HG02588 (cell line): ENCODE results near the gene CCSER1.

Source experiments
- ATAC-seq: cut with Tn5 transposase; IDR thresholded peaks from one replicate; pipeline ENCODE4 v1.9.1; 2021; ENCODE audit warnings: mild to moderate bottlenecking, moderate library complexity; ENCODE audit not compliant: unreplicated experiment

The CCSER1 gene

DNA sequence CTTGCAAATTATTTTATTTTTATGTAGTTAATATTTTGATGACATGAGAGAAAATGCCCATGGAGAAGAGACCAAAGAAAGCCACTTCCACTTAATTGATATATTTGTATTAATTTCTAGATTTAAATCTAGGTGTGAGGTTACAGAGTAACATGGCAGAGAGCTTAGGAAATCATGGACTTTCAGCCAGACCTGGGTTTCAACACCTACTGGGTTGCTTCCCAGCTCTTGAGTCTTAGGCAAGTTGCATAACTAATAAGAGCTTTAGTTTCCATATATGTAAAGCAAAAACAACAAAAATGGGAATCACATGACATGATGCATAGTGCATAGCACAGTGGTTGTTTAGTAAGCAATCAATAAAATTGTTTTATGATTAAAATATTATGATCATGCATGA, 413.3 kb downstream of the CCSER1 start:
- ATAC-seq = no peak

DNA sequence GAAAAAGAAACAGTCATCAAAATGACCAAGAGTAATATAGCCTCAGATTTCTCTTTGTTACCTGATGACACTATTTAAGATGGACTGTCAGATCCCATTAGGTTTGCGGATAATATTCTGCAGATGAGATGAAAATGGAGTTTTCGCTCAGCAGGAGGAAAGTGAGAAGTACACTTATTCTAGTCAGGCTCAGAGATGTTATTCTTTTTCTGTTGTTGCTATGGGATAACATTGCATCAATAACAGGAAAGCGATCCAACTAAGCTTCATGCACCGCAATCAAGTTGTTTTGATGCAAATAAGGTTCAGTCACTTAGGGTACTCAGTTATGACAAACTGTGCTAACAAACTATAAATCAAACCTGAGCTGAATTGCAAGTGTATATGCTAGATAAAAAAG, 415.0 kb downstream of the CCSER1 start:
- no peak for ATAC-seq

DNA sequence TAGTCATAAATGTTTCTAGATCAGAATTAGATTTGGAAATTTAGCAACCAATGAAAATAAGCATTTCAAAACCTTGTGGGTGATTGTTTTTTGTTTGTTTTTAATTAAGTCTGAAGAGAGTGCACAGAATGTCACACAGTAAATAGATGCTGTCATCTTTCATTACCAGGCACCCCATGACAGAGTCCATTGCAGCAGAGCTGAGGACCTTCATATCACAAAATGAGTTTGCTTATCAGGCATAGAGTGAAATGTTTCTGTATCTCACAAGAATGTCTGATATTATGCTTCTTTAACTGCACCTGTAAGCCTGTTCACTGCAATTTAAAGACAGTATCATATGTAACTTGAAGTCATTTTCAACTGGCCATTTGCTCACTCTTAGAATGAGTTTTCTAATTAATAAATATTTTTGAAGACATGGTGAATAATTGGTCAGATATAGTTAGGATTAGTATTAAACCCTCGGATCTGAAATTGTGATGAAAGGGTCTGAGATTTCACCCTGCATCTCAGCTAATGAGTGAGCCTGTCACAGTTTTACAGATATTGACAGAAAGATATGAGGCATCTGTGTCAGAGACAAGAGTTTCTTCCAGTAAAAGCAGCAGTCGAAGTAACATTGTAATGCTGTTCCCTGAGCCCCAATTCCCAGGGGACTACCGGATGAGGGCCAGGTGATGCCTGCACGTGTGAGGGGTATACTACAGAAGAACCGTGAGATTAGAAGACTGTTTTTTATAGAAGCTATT, 416.4 kb downstream of the CCSER1 start:
- ATAC-seq = no peak

DNA sequence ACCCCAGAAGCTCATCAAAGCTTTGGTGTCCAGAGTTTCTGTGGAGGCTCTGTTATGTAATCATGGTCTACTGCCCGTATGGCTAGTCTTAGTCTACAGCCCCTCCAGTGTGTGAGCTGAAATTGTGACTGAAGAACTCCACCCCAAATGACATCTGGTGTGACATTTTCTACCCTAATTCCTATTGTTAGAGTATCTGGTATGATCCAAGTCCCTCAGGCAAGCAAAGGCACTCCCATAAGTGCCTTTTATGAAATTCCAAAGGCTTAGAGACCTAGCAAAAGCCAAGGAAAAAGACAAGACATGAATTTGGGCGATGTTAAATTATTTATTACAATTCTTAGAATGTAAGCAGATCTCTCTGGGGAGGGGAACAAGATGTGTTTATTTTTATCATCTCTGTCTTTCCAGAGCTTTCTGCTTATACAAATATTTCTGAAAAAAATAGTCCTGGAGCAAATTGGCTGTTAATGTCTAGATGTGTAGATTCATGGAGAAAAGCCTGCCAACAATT, 417.4 kb downstream of the CCSER1 start:
- no peak for ATAC-seq

DNA sequence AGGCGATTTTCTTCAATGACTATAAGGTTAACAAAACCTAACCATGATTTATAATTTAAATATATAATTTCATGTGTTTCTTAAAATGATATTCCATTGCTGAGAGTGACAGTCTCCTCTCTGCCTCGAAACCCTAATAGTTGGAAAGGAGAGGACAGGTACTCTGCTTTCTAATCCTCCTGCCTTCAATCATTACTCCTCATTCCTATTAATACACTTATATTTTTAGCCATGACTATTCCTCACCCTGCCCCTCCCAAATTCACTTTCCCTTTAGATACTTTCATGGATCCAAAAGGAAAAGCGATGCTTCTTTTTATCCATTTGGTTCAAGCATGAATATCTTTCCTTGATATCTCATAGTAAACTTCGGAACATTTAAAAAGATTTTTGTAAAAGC, 418.2 kb downstream of the CCSER1 start:
- ATAC-seq = no peak

DNA sequence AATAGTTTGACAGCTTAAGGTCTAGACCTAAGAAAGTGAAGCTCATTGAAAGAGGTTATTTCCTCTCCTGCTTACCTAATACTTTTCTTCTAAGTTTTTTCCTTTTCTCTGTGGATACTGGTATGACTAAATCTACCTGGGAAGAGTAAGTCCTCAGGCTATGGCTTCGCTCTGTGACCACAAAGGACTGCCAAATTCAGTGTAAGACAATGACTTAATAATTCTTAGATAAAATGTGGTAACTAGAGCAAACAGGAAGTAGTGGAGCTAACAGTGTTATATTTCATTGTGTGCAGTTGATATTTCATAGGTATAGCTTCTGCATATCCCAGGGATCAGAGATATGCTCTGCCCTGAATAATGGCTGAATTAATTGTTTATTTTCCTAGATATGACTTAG, 418.9 kb downstream of the CCSER1 start:
- ATAC-seq = no peak

DNA sequence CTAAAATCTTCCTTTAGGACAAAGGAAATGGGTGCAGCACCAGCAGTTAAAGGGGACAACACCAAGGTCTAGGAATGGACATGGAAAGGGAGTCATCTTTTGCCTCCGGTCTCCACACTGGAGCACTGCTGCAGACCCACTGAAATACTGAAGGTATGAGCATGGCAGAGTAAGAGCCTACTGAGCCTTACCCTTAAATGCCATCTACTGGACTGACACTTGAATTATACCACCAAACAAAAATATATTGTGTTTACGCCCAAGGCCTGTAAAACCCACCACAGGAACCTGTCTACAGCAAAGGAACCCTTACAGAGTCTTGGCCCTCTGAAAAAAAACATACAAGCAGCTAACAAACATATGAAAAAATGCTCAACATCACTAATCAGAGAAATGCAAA, 443.4 kb downstream of the CCSER1 start:
- ATAC-seq = no peak

DNA sequence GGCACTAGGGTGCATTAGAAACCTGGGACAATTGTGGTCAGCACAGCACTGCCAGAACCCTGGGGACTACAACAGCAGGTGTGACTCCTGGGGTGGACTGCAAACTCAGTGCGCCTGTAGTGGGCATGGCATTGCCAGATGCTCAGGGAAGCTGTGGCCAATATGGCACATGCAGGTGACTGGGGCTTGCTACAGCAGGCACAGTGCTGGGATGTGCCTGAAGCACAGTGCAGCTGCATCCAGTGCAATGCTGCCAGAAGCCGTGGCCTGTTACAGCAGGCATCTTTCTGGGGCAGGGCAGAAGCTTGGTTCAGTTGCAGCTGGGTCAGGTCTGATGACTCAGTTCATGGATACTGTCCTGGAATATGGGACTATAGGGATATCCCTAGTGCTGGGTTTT, 445.8 kb downstream of the CCSER1 start:
- ATAC-seq = no peak

DNA sequence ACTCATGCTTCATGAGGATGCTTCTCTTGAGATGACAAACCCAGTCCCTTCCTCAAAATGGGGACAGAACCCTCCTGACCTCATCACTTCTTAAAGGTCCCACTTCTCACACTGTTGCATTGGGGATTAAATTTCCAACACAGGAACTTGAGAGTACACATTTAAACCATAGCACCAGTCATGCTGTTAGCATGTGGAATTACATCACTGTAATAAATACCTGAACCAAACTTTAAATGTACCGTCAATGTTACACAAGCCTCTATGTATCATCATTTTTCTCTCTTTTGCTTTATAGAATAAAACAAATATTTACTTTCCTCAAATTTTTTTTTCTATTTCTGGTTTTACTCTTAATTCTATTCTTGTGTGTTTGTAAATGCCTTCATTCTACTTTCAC, 448.2 kb downstream of the CCSER1 start:
- ATAC-seq = no peak

DNA sequence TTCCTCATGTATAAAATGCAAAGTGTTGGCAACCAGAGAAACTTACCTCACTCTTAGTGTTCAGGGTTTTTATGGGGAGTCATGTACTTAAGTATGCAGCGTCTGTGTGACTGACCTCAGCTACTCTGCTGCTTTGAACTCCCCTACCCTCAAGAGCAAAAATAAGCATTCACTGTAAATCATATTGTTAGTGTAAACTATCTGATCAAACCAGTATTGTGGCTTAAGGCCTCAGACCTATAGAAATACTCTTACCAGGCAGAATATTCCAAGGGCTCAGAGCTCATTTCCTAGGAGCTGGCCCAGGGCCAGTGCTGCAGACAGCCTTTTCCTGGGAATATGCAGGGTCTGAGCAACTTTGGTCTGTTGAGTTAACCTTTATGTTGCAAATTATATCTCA, 453.1 kb downstream of the CCSER1 start:
- no peak for ATAC-seq

DNA sequence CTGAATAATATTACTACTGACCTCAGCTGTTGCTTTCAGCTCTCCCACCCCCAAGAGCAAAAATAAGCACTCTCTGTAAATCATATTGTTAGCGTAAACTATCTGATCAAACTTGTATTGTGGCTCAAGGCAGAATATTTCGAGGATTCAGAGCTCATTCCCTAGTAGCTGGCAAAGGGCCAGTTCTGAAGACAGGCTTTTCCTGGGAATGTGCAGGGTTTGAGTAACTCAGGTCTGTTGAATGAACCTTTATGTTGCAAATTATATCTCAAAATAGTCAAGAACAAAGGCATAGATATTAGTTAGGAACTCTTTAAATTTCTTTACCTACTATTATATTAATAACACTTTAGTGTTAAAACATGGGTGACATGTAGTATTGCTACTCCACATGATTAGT, 454.9 kb downstream of the CCSER1 start:
- no peak for ATAC-seq

DNA sequence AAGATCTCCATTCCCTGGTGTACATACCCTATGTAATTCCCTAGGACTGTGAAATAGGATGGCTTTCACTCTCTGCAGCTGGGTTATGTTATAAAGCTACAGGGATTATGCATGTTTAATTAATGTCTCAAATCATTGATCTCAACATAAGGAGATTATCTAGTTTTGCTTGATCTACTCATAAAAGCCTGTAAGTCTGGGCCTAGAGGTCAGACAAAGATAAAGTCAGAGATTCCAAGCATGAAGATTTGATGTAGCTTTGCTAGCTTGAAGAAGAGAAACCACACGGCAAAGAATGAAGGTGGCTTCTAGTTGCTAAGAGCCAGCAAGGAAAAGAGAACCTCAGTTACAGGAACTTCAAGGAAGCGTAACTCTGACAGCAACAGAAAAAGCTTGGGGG, 456.9 kb downstream of the CCSER1 start:
- ATAC-seq = no peak

DNA sequence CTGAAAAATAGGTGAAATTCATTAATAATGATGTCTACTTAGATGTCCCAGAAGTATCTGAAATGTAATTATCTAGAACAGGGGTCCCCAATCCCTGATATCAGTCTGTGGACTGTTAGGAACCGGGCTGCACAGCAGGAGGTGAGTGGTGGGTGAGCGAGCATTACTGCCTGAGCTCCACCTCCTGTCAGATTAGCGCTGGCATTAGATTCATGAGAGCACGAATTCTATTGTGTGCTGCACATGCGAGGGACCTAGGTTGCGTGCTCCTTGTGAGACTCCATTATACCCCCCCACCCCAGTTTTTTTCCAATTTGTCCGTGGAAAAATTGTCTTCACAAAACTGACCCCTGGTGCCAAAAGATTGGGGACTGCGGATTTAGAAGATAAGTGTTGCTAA, 458.8 kb downstream of the CCSER1 start:
- ATAC-seq = no peak

DNA sequence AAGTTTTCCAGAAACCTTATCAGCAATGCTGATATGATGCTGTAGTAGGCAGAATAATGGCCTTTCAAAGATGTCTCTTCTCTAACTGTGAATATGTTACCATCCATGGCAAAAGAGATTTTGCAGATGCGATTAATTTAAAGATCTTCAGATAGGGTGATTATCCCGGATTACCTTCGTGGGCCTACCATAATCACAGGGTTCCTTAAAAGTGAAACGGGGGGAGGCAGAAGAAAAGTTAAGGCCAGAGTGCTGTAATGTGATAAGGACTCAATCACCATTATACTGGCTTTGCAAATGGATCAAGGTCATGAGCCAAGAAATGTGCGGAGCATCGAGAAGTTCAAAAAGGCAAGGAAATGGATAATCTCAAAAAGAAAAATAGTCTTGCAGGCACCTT, 459.6 kb downstream of the CCSER1 start:
- no peak for ATAC-seq

DNA sequence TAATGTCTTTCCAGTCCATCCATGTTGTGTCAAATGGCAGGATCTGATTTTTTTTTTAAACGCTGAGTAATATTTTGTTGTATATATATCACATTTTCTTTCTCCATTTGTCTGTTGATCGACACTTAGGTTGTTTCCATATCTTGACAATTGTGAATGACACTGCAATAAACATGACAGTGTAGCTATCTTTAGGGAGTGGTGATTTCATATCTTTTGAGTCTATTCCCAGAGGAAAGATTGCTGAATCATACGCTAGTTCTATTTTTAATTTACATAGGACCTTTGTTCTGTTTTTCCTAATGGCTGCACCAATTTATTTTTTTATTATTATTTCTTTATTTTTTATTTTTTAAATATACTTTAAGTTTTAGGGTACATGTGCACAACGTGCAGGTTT, 470.7 kb downstream of the CCSER1 start:
- ATAC-seq = no peak

DNA sequence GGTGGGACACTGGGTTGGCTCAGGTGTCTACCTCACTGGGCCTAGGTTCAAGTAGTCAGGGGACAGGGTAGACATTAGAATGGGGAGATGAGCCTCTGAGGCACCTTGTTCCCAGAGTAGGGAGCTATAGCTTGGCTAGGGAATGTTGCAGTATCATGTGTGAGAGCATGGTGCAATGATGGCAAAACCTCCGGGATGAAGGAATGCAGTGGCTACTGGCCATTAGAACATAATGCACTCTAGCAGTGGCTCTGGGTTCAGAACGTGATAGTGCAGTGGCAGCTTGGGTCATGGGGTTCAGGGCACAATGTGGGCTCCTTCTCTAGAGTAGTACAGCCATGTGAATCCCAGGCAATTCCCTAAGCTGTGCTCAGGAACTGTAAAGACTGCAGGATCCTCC, 471.5 kb downstream of the CCSER1 start:
- ATAC-seq = no peak

DNA sequence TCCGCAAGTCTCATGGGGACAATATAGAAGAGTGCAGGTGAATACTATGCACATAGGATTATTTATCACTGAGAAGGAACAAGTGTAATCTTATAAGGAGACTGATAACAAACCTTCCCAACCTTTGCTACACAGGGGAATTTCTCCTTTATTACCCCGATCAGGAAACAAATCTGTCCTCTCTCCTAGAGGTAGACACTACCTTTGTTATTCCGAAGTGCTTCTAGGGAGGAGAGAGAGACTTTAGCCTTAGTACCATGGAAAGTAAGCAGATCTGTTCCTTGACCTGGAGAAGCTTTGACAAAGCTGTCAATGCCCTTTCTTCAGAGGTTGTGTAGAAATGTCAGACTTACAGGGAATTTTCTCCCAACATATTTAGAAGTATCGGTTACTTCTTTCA, 475.5 kb downstream of the CCSER1 start:
- no peak for ATAC-seq

DNA sequence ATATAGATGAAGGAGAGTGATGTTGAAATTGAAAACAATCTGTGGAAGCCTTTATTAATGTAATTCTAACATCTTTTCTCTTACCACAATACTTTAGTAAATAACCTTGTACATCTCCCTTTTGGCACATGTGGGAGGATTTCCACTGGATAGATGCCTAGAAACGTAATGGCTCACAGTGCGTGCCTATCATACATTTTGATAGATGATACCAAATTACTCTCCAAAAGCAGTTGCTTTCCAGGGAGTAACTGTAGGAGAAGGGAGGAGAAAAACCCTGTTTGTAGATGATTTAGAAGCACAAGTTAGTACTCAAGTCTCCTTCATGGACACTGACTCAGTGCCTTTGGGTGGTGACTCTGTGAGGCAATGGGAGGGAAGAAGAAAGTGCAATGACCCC, 476.3 kb downstream of the CCSER1 start:
- ATAC-seq = no peak

DNA sequence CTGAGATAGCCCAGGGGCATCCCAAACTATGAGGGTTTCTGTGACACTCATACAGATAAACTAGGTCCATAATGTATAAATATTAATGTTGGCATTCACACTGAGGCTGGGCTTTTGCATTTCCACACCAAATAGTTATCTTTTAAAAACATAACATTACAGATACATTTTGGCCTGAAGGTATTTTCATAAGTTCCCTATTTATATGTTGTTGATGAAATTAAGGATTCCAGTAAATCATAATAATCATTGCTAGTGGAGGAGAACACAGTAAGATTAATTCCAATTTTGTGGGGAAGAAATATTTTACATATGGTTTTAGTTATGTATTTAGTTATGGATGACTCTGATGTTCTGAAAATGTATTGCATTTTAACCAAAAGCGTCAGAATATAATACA, 479.6 kb downstream of the CCSER1 start:
- ATAC-seq = no peak

DNA sequence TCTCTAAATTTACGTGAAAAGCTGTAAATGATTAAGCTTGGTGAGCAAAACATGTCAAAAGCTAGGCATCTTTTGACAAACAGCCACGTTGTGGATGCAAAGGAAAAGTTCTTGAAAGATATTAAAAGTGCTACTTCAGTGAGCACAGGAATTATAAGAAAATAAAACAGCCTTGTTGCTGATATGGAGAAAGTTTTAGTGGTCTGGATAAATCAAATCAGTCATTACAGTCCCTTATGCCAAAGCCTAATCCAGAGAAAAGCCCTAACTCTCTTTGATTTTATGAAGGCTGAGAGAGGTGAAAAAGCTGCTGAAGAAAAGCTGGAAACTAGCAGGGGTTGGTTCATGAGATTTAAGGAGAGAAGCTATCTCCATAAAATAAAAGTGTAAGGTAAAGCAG, 487.2 kb downstream of the CCSER1 start:
- no peak for ATAC-seq

DNA sequence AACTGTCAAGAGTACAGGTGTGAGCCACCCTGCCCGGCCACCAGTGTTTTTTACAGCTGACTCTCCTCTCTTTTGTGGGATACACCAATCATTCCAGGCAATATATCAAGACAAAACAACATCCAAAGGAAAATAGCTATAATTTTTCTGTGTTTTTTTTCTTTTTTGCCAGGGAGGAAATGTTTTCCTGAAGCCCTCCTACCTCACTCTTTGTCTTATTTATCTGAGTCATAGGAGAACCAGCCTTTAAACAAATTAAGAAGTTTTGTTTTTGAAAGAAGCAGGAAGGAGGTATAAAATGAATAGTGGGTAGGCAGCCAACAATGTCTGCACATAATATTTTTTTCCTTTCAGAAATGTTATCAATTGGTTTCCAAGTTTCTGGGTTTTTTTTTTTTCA, 493.9 kb downstream of the CCSER1 start:
- no peak for ATAC-seq

DNA sequence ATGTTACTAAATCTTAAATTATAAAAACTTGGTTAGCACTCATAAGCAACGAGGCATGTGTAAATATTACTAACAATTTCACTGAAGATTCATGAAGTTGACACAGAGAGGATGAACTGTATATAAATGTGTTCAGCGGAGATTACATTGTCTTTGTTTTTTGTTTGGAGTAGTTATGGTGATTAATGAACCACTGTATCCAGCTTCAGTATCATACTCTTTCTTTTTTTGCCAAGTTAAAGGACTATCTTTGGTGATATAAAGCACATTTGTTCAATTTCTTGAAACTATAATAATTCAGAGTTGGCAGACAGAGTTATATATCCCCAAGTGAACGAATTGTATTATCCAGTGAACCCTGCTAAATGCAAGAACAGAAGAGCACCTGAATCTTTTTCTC, 497.6 kb downstream of the CCSER1 start:
- ATAC-seq = no peak
